ENCODE measurements around the gene ARHGAP40. TPM values are rescaled to one million over a fixed set of nuclear protein-coding genes. Genes with fewer than 3 reads are reported as not detected.

ARHGAP40 gene
- total and polyA plus RNA-seq, 2 of the 8 experiments (the other 6 are each of a cell fraction or from before 2014, with no cell fraction given), result 0.74 to 1.4 TPM

DNA sequence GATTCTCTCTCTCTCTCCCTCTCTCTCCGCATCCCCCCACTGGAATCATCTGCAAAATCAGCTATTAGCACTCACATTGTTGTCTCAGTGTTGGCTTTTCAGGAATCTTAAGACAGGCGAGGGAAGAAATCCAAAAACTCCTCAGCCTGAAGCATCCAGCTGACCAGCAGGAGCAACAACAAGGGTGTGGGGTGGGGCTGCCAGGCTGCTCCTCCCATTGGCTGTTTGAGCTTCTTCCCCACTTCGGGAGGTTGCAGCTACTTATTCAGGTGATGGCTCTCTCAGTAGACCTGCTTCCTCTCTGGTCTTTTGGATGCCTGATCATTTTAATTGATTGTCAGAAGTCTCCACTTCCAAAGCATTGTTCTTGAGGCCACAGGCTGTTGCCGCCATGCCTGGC is 98.5 kb downstream of the ARHGAP40 start:
- no peak overlapping the region for H3K56ac ChIP-seq (replicated peaks; ENCODE audit: insufficient read length, low read depth, low read length)
- TF ChIP-seq KDM5A (IDR thresholded peaks at IDR 0.05; ENCODE audit: low read length) (no peak), EZH2 (IDR thresholded peaks at IDR 0.05; ENCODE audit: low read depth, low read length, severe bottlenecking) (no peak), BACH1 (IDR thresholded peaks at IDR 0.05; ENCODE audit: low read length) (no peak), BRCA1 (IDR thresholded peaks at IDR 0.05; ENCODE audit: low read depth, low read length) (no peak), RXRA (IDR thresholded peaks at IDR 0.05; ENCODE audit: insufficient read depth, low read depth, low read length) (no peak), POLR2A (IDR thresholded peaks at IDR 0.05; ENCODE audit: control extremely low read depth in 1 of 2, low read depth in 2 of 2, low read length in 2 of 2) (no peak), CBX5 (IDR thresholded peaks at IDR 0.05; ENCODE audit: low read depth, low read length) (no peak), HDAC6 (IDR thresholded peaks at IDR 0.05; ENCODE audit: low read depth, low read length) (no peak), HDAC2 (IDR thresholded peaks at IDR 0.05; ENCODE audit: borderline replicate concordance in 1 of 2, low read depth in 2 of 2, low read length in 2 of 2) (no peak), CTBP2 (IDR thresholded peaks at IDR 0.05; ENCODE audit: borderline replicate concordance, insufficient read depth, insufficient read length, low read length) (no peak)
- TF ChIP-seq, protein P1, sequence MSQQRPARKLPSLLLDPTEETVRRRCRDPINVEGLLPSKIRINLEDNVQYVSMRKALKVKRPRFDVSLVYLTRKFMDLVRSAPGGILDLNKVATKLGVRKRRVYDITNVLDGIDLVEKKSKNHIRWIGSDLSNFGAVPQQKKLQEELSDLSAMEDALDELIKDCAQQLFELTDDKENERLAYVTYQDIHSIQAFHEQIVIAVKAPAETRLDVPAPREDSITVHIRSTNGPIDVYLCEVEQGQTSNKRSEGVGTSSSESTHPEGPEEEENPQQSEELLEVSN (IDR thresholded peaks at IDR 0.05), result no peak
- no peak overlapping the region for H2BK20ac ChIP-seq (ENCODE audit: low read length)
- no peak overlapping the region for H2BK120ac ChIP-seq (replicated peaks; ENCODE audit: low read depth, low read length)
- no peak overlapping the region for H4K91ac ChIP-seq (replicated peaks; ENCODE audit: insufficient read length, low read length)
- H2AFZ ChIP-seq (ENCODE audit: low read length), result no peak overlapping the region
- H2BK5ac ChIP-seq (ENCODE audit: low read depth, low read length), result no peak overlapping the region
- no peak overlapping the region for H3K23ac ChIP-seq (ENCODE audit: insufficient read length)
- ChIA-PET CTCF (ENCODE audit: partially characterized antibody) (interaction anchor here (0.7 to 2.0 kb wide), 6 partner anchors 10 to 349 kb away, joined by 3 to 10 read pairs (median 6); partner anchors contain the start of gene SLC32A1), POLR2A (ENCODE audit: partially characterized antibody) (no interaction called here)
- H3K79me1 ChIP-seq (ENCODE audit: low read depth, low read length), result no peaks in the 10 kb centered on the region
- no peak overlapping the region for H2BK15ac ChIP-seq (ENCODE audit: low read length)
- H3K27ac ChIP-seq (ENCODE audit: low read depth, low read length), result no peak overlapping the region
- H3K9me3 ChIP-seq (ENCODE audit: insufficient read depth in 2 of 2, low read depth in 1 of 2, low read length in 1 of 2), result no peaks in the 10 kb centered on the region
- FAIRE-seq, result no peak
- H3K79me2 ChIP-seq (ENCODE audit: control insufficient read depth in 1 of 2, insufficient read depth in 2 of 2, low read length in 2 of 2), result no peaks in the 10 kb centered on the region
- H3K23me2 ChIP-seq (ENCODE audit: low read depth, low read length), result no peaks in the 10 kb centered on the region
- no peaks in the 10 kb centered on the region for H3K36me3 ChIP-seq (ENCODE audit: control insufficient read depth in 2 of 4, insufficient read depth in 4 of 4, low read length in 3 of 4)
- 67% methylated on average over 4 of the region's 4 CpGs; no CpG with 5 or more reads in 1 of the 2 experiments for WGBS, 2 experiments (ENCODE audit: extremely low coverage in 1 of 2, insufficient coverage in 1 of 2, insufficient read length in 1 of 2, insufficient replicate concordance in 2 of 2, low coverage in 1 of 2, low lambda C conversion rate in 2 of 2, missing lambda C conversion rate in 1 of 2)
- no peak for DNase-seq (ENCODE audit: low read depth in 1 of 2, low spot score in 2 of 2)
- no peak overlapping the region for H3K4me3 ChIP-seq (ENCODE audit: extremely low read depth in 1 of 4, insufficient read depth in 2 of 4, low read depth in 3 of 4, low read length in 4 of 4)
- no peak overlapping the region for H3K14ac ChIP-seq (ENCODE audit: insufficient read length)
- H4K20me1 ChIP-seq (replicated peaks in 1 of 2; ENCODE audit: control insufficient read depth in 1 of 2, insufficient read depth in 2 of 2, low read length in 2 of 2), result no peaks in the 10 kb centered on the region
- H3K9ac ChIP-seq (replicated peaks in 1 of 4; ENCODE audit: extremely low read depth in 1 of 4, low read depth in 3 of 4, low read length in 3 of 4), result no peak overlapping the region
- H3K4ac ChIP-seq (replicated peaks; ENCODE audit: insufficient read length, low read depth, low read length), result no peak overlapping the region
- H3K27me3 ChIP-seq (replicated peaks in 1 of 4; ENCODE audit: control insufficient read depth in 3 of 4, extremely low read depth in 1 of 4, insufficient read depth in 3 of 4, low read length in 3 of 4), result no peaks in the 10 kb centered on the region; a peak in 1 of 7 replicates
- no peak overlapping the region for H3K18ac ChIP-seq (ENCODE audit: extremely low read depth, low read length)
- H2BK12ac ChIP-seq (ENCODE audit: low read depth, low read length), result no peak overlapping the region
- H4K5ac ChIP-seq (ENCODE audit: insufficient read length, low read depth, low read length), result no peak overlapping the region
- H4K8ac ChIP-seq (ENCODE audit: extremely low read depth, insufficient read depth, low read length), result no peak overlapping the region
- no peaks in the 10 kb centered on the region for H3K4me1 ChIP-seq (replicated peaks in 1 of 4; ENCODE audit: control insufficient read depth in 3 of 4, insufficient read depth in 4 of 4, low read length in 3 of 4)
- H3K4me2 ChIP-seq (ENCODE audit: insufficient read depth in 1 of 2, low read depth in 2 of 2, low read length in 2 of 2), result no peak overlapping the region
- H2AK5ac ChIP-seq (ENCODE audit: low read depth, low read length), result no peak overlapping the region

Data from H1 (cell line).